Stomach (tissue), 9 donors: ENCODE data around the gene GALE. TPM values are rescaled to one million over a fixed set of nuclear protein-coding genes. Genes with fewer than 3 reads are reported as not detected.

Experiments used
- DNase-seq, 2 donors: peaks; one replicate each; pipeline versions ENCODE4 v3.0.0 to v3.0.0-alpha.2; 2013 to 2019
- H3K27ac ChIP-seq, 5 donors: fragments of 200-600 bp in 4 of 5; sonication (generic) in 4 of 5; one replicate each; pipeline ENCODE4 v1.5.1; 2013 to 2019; ENCODE audit warnings: mild to moderate bottlenecking in 1 of 5, moderate library complexity in 1 of 5
- H3K27me3 ChIP-seq, 3 donors: fragments of 200-600 bp; sonication (generic); one replicate each; pipeline ENCODE4 v1.5.1; 2017 to 2019; ENCODE audit warnings: mixed run types in 1 of 3
- H3K36me3 ChIP-seq, 4 donors: fragments of 200-600 bp; sonication (generic); 1 replicate in 3 of 4; 2 replicates in 1 of 4; pipeline ENCODE4 v1.5.1; 2016 to 2019
- H3K4me1 ChIP-seq, 4 donors: fragments of 200-600 bp; sonication (generic); one replicate each; pipeline ENCODE4 v1.5.1; 2016 to 2019
- H3K4me3 ChIP-seq, 4 donors: fragments of 200-600 bp; sonication (generic) in 3 of 4; one replicate each; pipeline ENCODE4 v1.5.1; 2016 to 2019; ENCODE audit warnings: mild to moderate bottlenecking in 1 of 4
- H3K9me3 ChIP-seq, 4 donors: fragments of 200-600 bp; sonication (generic); one replicate each; pipeline ENCODE4 v1.5.1; 2016 to 2019
- CTCF ChIP-seq, 7 experiments: fragments of 450-650 bp in 4 of 7; fragments of 200-600 bp in 3 of 7; sonication (generic) in 3 of 7; IDR thresholded peaks; one replicate each; pipeline ENCODE4 v1.5.1; 2016 to 2019; ENCODE audit warnings: antibody characterized with exemption in 7 of 7, control low read depth in 2 of 7, mild to moderate bottlenecking in 1 of 7
- EP300 ChIP-seq: sonication (generic); formaldehyde crosslinking; IDR thresholded peaks from one replicate; pipeline ENCODE4 v1.6.1; 2017; ENCODE audit warnings: antibody characterized with exemption
- POLR2A ChIP-seq, 4 donors: fragments of 450-650 bp; IDR thresholded peaks; one replicate each; pipeline ENCODE4 v1.6.1; 2016; ENCODE audit warnings: antibody characterized with exemption in 4 of 4, control low read depth in 2 of 4, mild to moderate bottlenecking in 1 of 4, moderate library complexity in 1 of 4
- POLR2AphosphoS5 ChIP-seq, 3 donors: sonication (generic); formaldehyde crosslinking; IDR thresholded peaks; one replicate each; pipeline ENCODE4 v1.6.1; 2016; ENCODE audit warnings: antibody characterized with exemption in 3 of 3
- WGBS, 5 donors: extraction: QIAGEN DNeasy Blood & Tissue Kit in 3 of 5; methylation state at CpG; one replicate each; pipeline versions ENCODE4 v1.1.5 to v1.1.7; 2013 to 2018; 5-methylcytosine and 5-hydroxymethylcytosine counted together
- intact Hi-C: fragments of 100-400 bp; cut with DNase I; formaldehyde crosslinking; loops from one replicate; pipeline ENCODE4 v1.15.1; 2023; ENCODE audit warnings: low total_unique reads
- polyA plus RNA-seq, 3 donors: library from polyadenylated mRNA; stranded (reverse); fragments of 200-250 nt; gene quantifications; one replicate each; pipeline ENCODE4 v1.2.3, GENCODE V29; 2013
- total RNA-seq, 5 donors: library from RNA; depleted of rRNA; stranded (reverse); fragments of >200 nt; gene quantifications; one replicate each; pipeline versions ENCODE4 v1.1.0 to v1.2.3, GENCODE V29; 2014 to 2016
- donor health status: healthy with polysubstance abuse.
- donor health status: Bipolar disorder and iron deficiency.
- donor health status: healthy.

Gene GALE
- total and polyA plus RNA-seq, 8 donors, result 34.4 to 443 (median 149) TPM

GRCh38 chr1:23751050-23751814, 49.3 kb downstream of the GALE start:
- WGBS, 5 donors, result 30 to 54% (median 38%) methylated on average over 11 of the region's 11 CpGs

GRCh38 chr1:23748016-23748415, 52.5 kb downstream of the GALE start:
- WGBS, 5 donors, result 29 to 72% (median 47%) methylated on average over 3 of the region's 3 CpGs
- no peak for DNase-seq
- H3K9me3 ChIP-seq, result no peaks in the 10 kb centered on the region
- peak overlapping the region in 1 of 5 donors; percentile 21 for H3K27ac ChIP-seq
- H3K27me3 ChIP-seq, result no peaks in the 10 kb centered on the region
- intact Hi-C loops, result loop anchor here (5.0 kb wide), 1 partner anchor 56 kb away; the partner anchor contains the start of gene RPL11
- peaks cover 36 to 58% (median 53%) of the 10 kb centered on the region in 4 donors for H3K36me3 ChIP-seq
- H3K4me3 ChIP-seq, result no peak overlapping the region
- no peak for TF ChIP-seq POLR2AphosphoS5 (IDR thresholded peaks at IDR 0.05)
- no peak for TF ChIP-seq CTCF (IDR thresholded peaks at IDR 0.05)
- TF ChIP-seq EP300, result no peak
- TF ChIP-seq POLR2A (IDR thresholded peaks at IDR 0.05), result no peak
- peaks cover 42 to 77% (median 66%) of the 10 kb centered on the region in 4 donors for H3K4me1 ChIP-seq

More at GRCh38 chr1:23751050-23751814, 49.3 kb downstream of the GALE start:
- no peaks in the 10 kb centered on the region for H3K27me3 ChIP-seq
- DNase-seq, result peak; percentile 60 to 76
- H3K9me3 ChIP-seq, result no peaks in the 10 kb centered on the region
- intact Hi-C loops, result no loop called here
- TF ChIP-seq POLR2A (IDR thresholded peaks at IDR 0.05) (no peak), POLR2AphosphoS5 (IDR thresholded peaks at IDR 0.05) (peak in 1 of 3 donors; percentile 70), CTCF (IDR thresholded peaks at IDR 0.05) (peak in 5 of 7 experiments; percentile 44 to 66 (median 48)), EP300 (no peak)
- peak overlapping the region in 3 of 5 donors; percentile 15 to 36 (median 24) for H3K27ac ChIP-seq
- H3K4me3 ChIP-seq, result no peak overlapping the region
- H3K4me1 ChIP-seq, result peaks cover 28 to 56% (median 48%) of the 10 kb centered on the region in 4 donors
- peaks cover 64 to 83% (median 79%) of the 10 kb centered on the region in 4 donors for H3K36me3 ChIP-seq

Other genes with a start within 250 kb of the GALE start
- 1,000 to 10,000 TPM in 1 of 5 donors, 100 to 1,000 TPM in 3, 10 to 100 TPM in 1; 90.6 to 1,101 (median 120) TPM for gene ID3, start 241.3 kb downstream of the GALE start, total RNA-seq
- 100 to 1,000 TPM in 2 of 3 donors, 10 to 100 TPM in 1; 79.4 to 226 (median 139) TPM for gene ID3, start 241.3 kb downstream of the GALE start, polyA plus RNA-seq
- 1,000 to 10,000 TPM in 1 of 5 donors, 100 to 1,000 TPM in 4; 255 to 1,618 (median 778) TPM for gene RPL11, start 108.9 kb downstream of the GALE start, total RNA-seq
- 1,000 to 10,000 TPM; 3,493 to 4,094 (median 3,871) TPM for gene RPL11, start 108.9 kb downstream of the GALE start, polyA plus RNA-seq
- 10 to 100 TPM in 4 of 5 donors, 1 to 10 TPM in 1; 7.2 to 54.0 (median 32.5) TPM for gene ELOA, start 57.3 kb downstream of the GALE start, total RNA-seq
- gene ELOA, start 57.3 kb downstream of the GALE start, polyA plus RNA-seq, result 10 to 100 TPM; 19.1 to 28.1 (median 22.6) TPM
- 10 to 100 TPM; 18.1 to 62.0 (median 34.5) TPM for gene PITHD1, start 22.3 kb downstream of the GALE start, total RNA-seq
- gene PITHD1, start 22.3 kb downstream of the GALE start, polyA plus RNA-seq, result 10 to 100 TPM; 35.2 to 52.1 (median 47.5) TPM
- gene LYPLA2, start 9.6 kb downstream of the GALE start, total RNA-seq, result 10 to 100 TPM; 29.0 to 84.6 (median 36.2) TPM
- gene LYPLA2, start 9.6 kb downstream of the GALE start, polyA plus RNA-seq, result 10 to 100 TPM; 61.1 to 85.2 (median 67.6) TPM
- gene HMGCL, start 24.7 kb upstream of the GALE start, total RNA-seq, result 10 to 100 TPM in 4 of 5 donors, not detected in 1; 20.1 to 52.7 (median 36.7) TPM
- gene HMGCL, start 24.7 kb upstream of the GALE start, polyA plus RNA-seq, result 10 to 100 TPM; 39.8 to 71.0 (median 46.1) TPM
- 10 to 100 TPM in 3 of 5 donors, 1 to 10 TPM in 2; 4.1 to 80.0 (median 29.0) TPM for gene FUCA1, start 67.5 kb upstream of the GALE start, total RNA-seq
- gene FUCA1, start 67.5 kb upstream of the GALE start, polyA plus RNA-seq, result 10 to 100 TPM; 12.4 to 27.3 (median 18.6) TPM
- gene CNR2, start 112.6 kb upstream of the GALE start, total RNA-seq, result under 1 TPM in 1 of 5 donors, not detected in 4; 0.18 TPM
- gene CNR2, start 112.6 kb upstream of the GALE start, polyA plus RNA-seq, result under 1 TPM in 1 of 3 donors, not detected in 2; 0.23 TPM
- 100 to 1,000 TPM in 1 of 5 donors, 10 to 100 TPM in 4; 38.5 to 181 (median 66.6) TPM for gene PNRC2, start 159.1 kb upstream of the GALE start, total RNA-seq
- 100 to 1,000 TPM in 2 of 3 donors, 10 to 100 TPM in 1; 59.3 to 172 (median 103) TPM for gene PNRC2, start 159.1 kb upstream of the GALE start, polyA plus RNA-seq
- 100 to 1,000 TPM in 4 of 5 donors, 10 to 100 TPM in 1; 60.7 to 285 (median 136) TPM for gene SRSF10, start 179.6 kb upstream of the GALE start, total RNA-seq
- gene SRSF10, start 179.6 kb upstream of the GALE start, polyA plus RNA-seq, result 10 to 100 TPM; 41.7 to 54.9 (median 43.3) TPM